Peyer's patch (tissue), 4 donors: ENCODE results near the gene ACTRT3. TPM values are rescaled to one million over a fixed set of nuclear protein-coding genes. Genes with fewer than 3 reads are reported as not detected.

Experiments
- DNase-seq, 3 donors: peaks; one replicate each; pipeline ENCODE4 v3.0.0-alpha.2; 2017 to 2019
- H3K27ac ChIP-seq, 4 donors: fragments of 200-600 bp; sonication (generic); one replicate each; pipeline ENCODE4 v1.5.1; 2016 to 2019
- H3K27me3 ChIP-seq, 2 donors: fragments of 200-600 bp; sonication (generic); one replicate each; pipeline ENCODE4 v1.5.1; 2019
- H3K36me3 ChIP-seq, 3 donors: fragments of 200-600 bp; sonication (generic); one replicate each; pipeline ENCODE4 v1.5.1; 2016 to 2019
- H3K4me1 ChIP-seq, 4 donors: fragments of 200-600 bp; sonication (generic); one replicate each; pipeline ENCODE4 v1.5.1; 2016 to 2019
- H3K4me3 ChIP-seq, 4 donors: fragments of 200-600 bp; sonication (generic); 1 replicate in 3 of 4; 2 replicates in 1 of 4; pipeline ENCODE4 v1.5.1; 2016 to 2019; ENCODE audit warnings: mild to moderate bottlenecking in 1 of 4
- H3K9me3 ChIP-seq, 4 donors: fragments of 200-600 bp; sonication (generic); one replicate each; pipeline ENCODE4 v1.5.1; 2016 to 2019; ENCODE audit warnings: mild to moderate bottlenecking in 1 of 4
- CTCF ChIP-seq, 6 experiments: fragments of 450-650 bp in 4 of 6; fragments of 200-600 bp in 2 of 6; sonication (generic) in 1 of 6; IDR thresholded peaks; one replicate each; pipeline ENCODE4 v1.5.1; 2017 to 2019; ENCODE audit warnings: antibody characterized with exemption in 6 of 6, mild to moderate bottlenecking in 3 of 6, moderate library complexity in 1 of 6
- POLR2A ChIP-seq, 2 donors: fragments of 450-650 bp; IDR thresholded peaks; one replicate each; pipeline ENCODE4 v1.5.1; 2017; ENCODE audit warnings: antibody characterized with exemption in 2 of 2, mild to moderate bottlenecking in 2 of 2, moderate library complexity in 2 of 2
- total RNA-seq, 4 donors: library from RNA; depleted of rRNA; stranded (reverse); fragments of >200 nt; gene quantifications; one replicate each; pipeline ENCODE4 v1.1.0, GENCODE V29; 2016

ACTRT3 gene
- total RNA-seq, 4 donors from 2014 or later = 1.4 to 1.7 (median 1.7) TPM; not detected in 1

- H3K36me3 ChIP-seq = peaks cover 0 to 27% (median 0%) of the 10 kb centered on the region in 3 donors
- no peaks in the 10 kb centered on the region for H3K4me1 ChIP-seq
These were observed 21.5 kb upstream of the ACTRT3 start for GRCh38 chr3:169790687-169791429.

GRCh38 chr3:169790219-169790618, 20.9 kb upstream of the ACTRT3 start:
- no peaks in the 10 kb centered on the region for H3K4me1 ChIP-seq
- no peaks in the 10 kb centered on the region for H3K9me3 ChIP-seq
- H3K27me3 ChIP-seq = no peaks in the 10 kb centered on the region
- DNase-seq = no peak
- H3K36me3 ChIP-seq = peaks cover 0 to 34% (median 0%) of the 10 kb centered on the region in 3 donors
- H3K27ac ChIP-seq = no peak overlapping the region
- H3K4me3 ChIP-seq = no peak overlapping the region
- TF ChIP-seq POLR2A (IDR thresholded peaks at IDR 0.05) = no peak
- TF ChIP-seq CTCF (IDR thresholded peaks at IDR 0.05) = no peak

More at GRCh38 chr3:169790687-169791429, 21.5 kb upstream of the ACTRT3 start:
- H3K9me3 ChIP-seq = no peaks in the 10 kb centered on the region
- DNase-seq = no peak
- no peak overlapping the region for H3K27ac ChIP-seq
- H3K27me3 ChIP-seq = no peaks in the 10 kb centered on the region
- TF ChIP-seq CTCF (IDR thresholded peaks at IDR 0.05) (no peak), POLR2A (IDR thresholded peaks at IDR 0.05) (no peak)
- no peak overlapping the region for H3K4me3 ChIP-seq

- no peaks in the 10 kb centered on the region for H3K4me1 ChIP-seq
- H3K4me3 ChIP-seq = no peak overlapping the region
- TF ChIP-seq POLR2A (IDR thresholded peaks at IDR 0.05) = no peak
- no peak for TF ChIP-seq CTCF (IDR thresholded peaks at IDR 0.05)
- H3K36me3 ChIP-seq = peaks cover 0 to 57% (median 0%) of the 10 kb centered on the region in 3 donors
- no peaks in the 10 kb centered on the region for H3K27me3 ChIP-seq
- no peak overlapping the region for H3K27ac ChIP-seq
- DNase-seq = no peak
- H3K9me3 ChIP-seq = no peaks in the 10 kb centered on the region
These were observed 18.4 kb upstream of the ACTRT3 start for GRCh38 chr3:169787791-169788190.

GRCh38 chr3:169787120-169787519, 17.8 kb upstream of the ACTRT3 start:
- H3K27ac ChIP-seq = no peak overlapping the region
- peaks cover 0 to 64% (median 0%) of the 10 kb centered on the region in 3 donors for H3K36me3 ChIP-seq

GRCh38 chr3:169781209-169781855, 12.0 kb upstream of the ACTRT3 start:
- peaks cover 0 to 97% (median 0%) of the 10 kb centered on the region in 3 donors for H3K36me3 ChIP-seq

More at GRCh38 chr3:169787120-169787519, 17.8 kb upstream of the ACTRT3 start:
- Histone ChIP-seq H3K4me3 (no peak overlapping the region), H3K9me3 (no peaks in the 10 kb centered on the region), H3K27me3 (no peaks in the 10 kb centered on the region), H3K4me1 (no peaks in the 10 kb centered on the region)
- DNase-seq = no peak
- TF ChIP-seq POLR2A (IDR thresholded peaks at IDR 0.05) (no peak), CTCF (IDR thresholded peaks at IDR 0.05) (no peak)

More at GRCh38 chr3:169781209-169781855, 12.0 kb upstream of the ACTRT3 start:
- H3K9me3 ChIP-seq = no peaks in the 10 kb centered on the region
- no peak overlapping the region for H3K27ac ChIP-seq
- no peak for TF ChIP-seq CTCF (IDR thresholded peaks at IDR 0.05)
- no peak for TF ChIP-seq POLR2A (IDR thresholded peaks at IDR 0.05)
- DNase-seq = no peak
- H3K4me1 ChIP-seq = peaks cover 0 to 5% (median 0%) of the 10 kb centered on the region in 4 donors
- H3K4me3 ChIP-seq = no peak overlapping the region
- no peaks in the 10 kb centered on the region for H3K27me3 ChIP-seq
